HG02759 (cell line): ENCODE data around the gene ITM2A.

ENCODE experiments used
- ATAC-seq: cut with Tn5 transposase; IDR thresholded peaks from one replicate; pipeline ENCODE4 v1.9.1; 2021; ENCODE audit warnings: mild to moderate bottlenecking, moderate library complexity; ENCODE audit not compliant: unreplicated experiment

Gene ITM2A

GRCh38 chrX:79366873-79367749, at the start of gene ITM2A:
Gene ITM2A (minus strand): TSS chrX:79367334. CDS start chrX:79367215, 119 bp downstream.
- ATAC-seq: peak; percentile 79

- no peak for ATAC-seq
Measured at GRCh38 chrX:79415056-79415455, 47.9 kb upstream of the ITM2A start.

- ATAC-seq: no peak
Measured at GRCh38 chrX:79413963-79414362, 46.8 kb upstream of the ITM2A start.

DNA sequence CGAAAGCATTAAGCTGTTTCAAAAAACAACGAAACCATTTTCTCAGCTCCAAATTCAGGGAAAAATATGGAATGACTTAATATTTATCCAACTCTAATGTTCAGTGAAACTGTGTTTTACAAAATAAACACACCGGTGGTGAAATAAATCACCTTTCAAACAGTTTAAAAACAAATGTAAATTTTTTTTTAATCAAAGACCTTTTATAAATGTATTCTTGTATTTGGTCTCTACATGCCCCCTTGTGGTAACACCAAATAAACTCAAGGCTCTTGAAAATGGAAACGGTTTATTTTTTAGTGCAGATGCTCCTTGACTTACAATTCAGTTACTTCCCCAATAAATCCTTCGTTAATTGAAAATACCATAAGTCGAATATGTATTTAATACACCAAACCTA, 45.8 kb upstream of the ITM2A start:
- no peak for ATAC-seq

GRCh38 chrX:79412166-79412565, 45.0 kb upstream of the ITM2A start:
- no peak for ATAC-seq

GRCh38 chrX:79409657-79410056, 42.5 kb upstream of the ITM2A start:
- no peak for ATAC-seq

DNA sequence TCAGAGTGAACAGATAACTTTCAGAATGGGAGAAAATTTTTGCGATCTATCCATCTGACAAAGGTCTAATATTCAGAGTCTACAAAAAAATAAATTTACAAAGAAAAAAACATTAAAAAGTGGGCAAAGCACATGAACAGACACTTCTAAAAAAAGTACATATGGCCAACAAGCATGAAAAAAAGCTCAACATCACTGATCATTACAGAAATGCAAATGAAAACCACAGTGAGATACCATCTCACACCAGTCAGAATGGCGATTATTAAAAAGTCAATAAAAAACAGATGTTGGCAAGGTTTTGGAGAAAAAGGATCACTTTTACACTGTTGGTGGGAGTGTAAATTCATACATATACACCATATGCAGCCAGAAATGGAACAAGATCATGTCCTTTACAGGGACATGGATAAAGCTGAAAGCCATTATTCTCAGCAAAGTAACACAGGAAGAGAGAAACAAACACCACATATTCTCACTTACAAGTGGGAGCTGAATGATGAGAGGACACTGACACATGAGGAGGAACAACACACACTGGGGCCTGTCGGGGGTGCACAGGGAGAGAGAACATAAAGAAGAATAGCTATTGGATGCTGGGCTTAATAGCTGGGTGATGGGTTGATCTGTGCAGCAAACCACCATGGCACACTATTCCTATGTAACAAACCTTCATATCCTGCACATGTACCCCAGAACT, 41.6 kb upstream of the ITM2A start:
- ATAC-seq: no peak

GRCh38 chrX:79400623-79401022, 33.5 kb upstream of the ITM2A start:
- ATAC-seq: no peak

DNA sequence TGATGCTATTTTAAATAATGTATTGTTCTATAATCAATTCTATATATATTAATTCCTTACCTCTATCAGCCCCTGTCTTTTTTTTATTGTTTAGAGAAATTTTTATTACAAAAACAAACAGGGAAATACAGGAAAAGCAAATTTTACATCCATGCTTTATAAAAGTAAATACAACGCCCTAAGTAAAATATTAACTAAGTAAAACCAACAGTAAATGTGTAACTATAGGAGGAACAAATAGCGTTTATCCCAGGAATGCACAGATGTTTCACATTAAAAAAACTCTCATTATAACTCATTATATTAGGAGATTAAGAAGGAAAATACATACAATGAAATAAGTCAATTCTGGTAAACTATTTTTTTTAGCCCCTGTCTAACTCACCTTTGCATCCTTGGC, 8.2 kb upstream of the ITM2A start:
- no peak for ATAC-seq

- ATAC-seq: no peak
Measured at GRCh38 chrX:79371640-79372039, 4.5 kb upstream of the ITM2A start.

GRCh38 chrX:79371101-79371500, 4.0 kb upstream of the ITM2A start:
- ATAC-seq: no peak

DNA sequence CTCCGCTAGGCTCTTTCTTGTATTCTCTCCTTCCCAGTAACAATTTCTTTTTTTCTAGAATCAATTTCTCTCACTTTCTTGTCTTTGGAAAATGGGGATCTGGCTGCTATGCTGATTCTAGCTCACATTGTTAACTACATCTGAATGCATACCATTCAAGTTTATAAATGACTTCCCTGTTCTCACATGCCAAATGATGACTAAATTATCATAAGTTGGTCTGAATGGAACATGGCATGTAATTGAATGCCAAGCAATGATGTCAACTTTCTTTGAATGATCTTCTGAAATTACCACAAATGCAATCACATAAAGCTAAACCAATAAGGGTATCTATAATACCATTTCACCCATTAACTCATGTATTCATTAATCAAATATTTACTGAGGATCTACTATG, 2.7 kb upstream of the ITM2A start:
- no peak for ATAC-seq

DNA sequence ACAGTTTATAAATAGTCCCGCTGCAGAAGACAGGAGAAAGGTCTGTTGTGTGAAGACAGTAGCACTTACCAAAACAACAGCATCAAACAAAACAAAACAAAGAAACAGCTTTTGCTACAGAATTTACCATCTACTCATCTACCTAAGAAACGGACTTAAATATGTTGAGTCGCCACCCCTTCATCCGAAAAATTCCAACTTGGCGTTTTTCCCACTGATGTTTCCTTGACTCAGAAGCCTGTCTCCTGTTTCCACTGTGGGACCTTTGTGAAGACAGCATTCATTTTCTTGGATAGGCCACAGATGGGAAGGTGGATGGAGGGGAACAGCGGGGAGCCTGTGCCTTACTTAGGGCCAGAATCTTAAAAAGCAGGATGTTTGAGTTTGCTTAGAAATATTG, 1.3 kb upstream of the ITM2A start:
- no peak for ATAC-seq

DNA sequence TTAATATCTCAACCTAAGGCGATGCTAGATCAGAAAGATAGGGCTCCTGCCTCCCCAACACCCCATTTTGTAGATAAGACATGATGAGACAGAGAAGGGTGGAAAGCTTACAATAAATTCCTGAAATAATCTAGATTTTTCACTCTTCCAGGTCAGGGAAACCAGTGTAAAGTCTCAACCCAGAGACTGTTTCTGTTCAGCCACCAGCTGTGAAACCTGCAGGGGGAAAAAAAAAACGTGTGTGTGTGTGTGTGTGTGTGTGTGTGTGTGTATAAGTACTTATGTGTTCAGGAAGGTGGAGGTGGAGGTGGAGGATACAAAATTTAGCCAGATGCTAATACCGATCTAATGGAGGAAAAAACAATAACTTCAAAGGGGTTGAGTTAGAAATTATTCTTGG, 773 bp upstream of the ITM2A start:
- no peak for ATAC-seq

- ATAC-seq: no peak
Measured at GRCh38 chrX:79366556-79366872, 620 bp downstream of the ITM2A start.

- no peak for ATAC-seq
Measured at GRCh38 chrX:79365591-79365990, 1.5 kb downstream of the ITM2A start.

GRCh38 chrX:79364306-79364705, 2.8 kb downstream of the ITM2A start:
- ATAC-seq: no peak

DNA sequence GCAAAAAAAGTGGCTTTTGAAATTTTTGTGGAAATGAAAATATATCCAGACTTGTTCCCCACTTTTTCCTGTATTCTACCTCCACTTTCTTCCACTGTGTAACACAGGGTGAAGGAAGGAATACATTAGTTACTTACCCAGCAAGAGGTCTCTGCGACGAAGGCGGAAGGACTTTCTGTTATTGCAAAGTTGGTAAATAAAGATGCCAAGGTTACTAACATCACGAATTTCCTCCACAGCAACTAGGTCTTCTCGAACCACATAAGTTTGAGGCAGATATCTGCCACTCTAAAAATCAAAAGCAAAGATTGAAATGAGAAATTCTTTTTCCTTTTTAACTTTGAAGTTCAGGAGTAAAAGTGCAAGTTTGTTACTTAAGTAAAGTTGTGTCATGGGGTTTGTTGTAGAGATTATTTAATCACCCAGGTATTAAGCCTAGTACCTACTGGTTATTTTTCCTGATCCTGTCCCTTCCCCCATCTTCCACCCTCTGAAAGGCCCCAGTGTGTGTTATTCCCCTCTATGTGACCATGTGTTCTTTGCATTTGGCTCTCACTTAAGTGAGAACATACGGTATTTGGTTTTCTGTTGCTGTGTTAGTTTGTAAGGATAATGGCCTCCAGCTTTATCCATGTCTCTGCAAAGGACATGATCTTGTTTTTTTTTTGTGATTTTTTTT, 5.8 kb downstream of the ITM2A start:
- no peak for ATAC-seq

- no peak for ATAC-seq
Measured at GRCh38 chrX:79336869-79337815, 30.0 kb downstream of the ITM2A start.

DNA sequence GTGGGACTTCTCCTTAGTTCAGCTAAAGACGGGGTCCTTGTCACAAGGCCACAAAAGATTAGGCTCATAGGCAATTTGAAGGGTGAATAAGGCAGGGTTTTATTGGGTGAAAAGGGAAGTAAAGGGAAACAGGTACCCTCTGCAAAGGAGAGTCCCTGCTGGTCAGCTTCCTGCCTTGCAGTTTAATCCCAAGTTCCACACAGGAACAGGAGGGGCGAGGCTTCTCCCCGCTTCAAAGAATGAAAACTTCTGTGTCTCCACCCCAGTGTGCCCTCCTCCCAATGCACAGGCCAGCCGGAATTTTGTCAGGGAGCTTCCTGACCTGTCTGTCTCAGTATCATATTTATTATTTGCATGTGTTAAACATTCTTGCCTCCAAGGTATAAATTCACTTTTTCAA, 37.1 kb downstream of the ITM2A start:
- ATAC-seq: no peak
